GM21367 (cell line): ENCODE results near the gene RUVBL1.
A peak's percentile ranks its signal among the peaks of the same experiment; 100 is the strongest.

Experiments
- ATAC-seq: cut with Tn5 transposase; IDR thresholded peaks from one replicate; pipeline ENCODE4 v1.9.1; 2021; ENCODE audit not compliant: unreplicated experiment

RUVBL1 gene

GRCh38 chr3:128133273-128133883 is 9.8 kb upstream of the RUVBL1 start:
- no peak for ATAC-seq

- no peak for ATAC-seq
Measured at GRCh38 chr3:128131897-128132646, 8.5 kb upstream of the RUVBL1 start.

GRCh38 chr3:128128251-128128650 is 4.6 kb upstream of the RUVBL1 start:
- ATAC-seq = no peak

- ATAC-seq = no peak
Measured at GRCh38 chr3:128127236-128127635, 3.6 kb upstream of the RUVBL1 start.

GRCh38 chr3:128123156-128123537 is 465 bp downstream of the RUVBL1 start:
- no peak for ATAC-seq

- no peak for ATAC-seq
Measured at GRCh38 chr3:128122013-128122412, 1.6 kb downstream of the RUVBL1 start.

GRCh38 chr3:128113817-128114794 is 9.5 kb downstream of the RUVBL1 start:
- ATAC-seq = peak; percentile 60

GRCh38 chr3:128112357-128112968 is 11.1 kb downstream of the RUVBL1 start:
- no peak for ATAC-seq

- ATAC-seq = no peak
Measured at GRCh38 chr3:128111147-128111546, 12.5 kb downstream of the RUVBL1 start.

- ATAC-seq = no peak
Measured at GRCh38 chr3:128107834-128108233, 15.8 kb downstream of the RUVBL1 start.

GRCh38 chr3:128103136-128103676 is 20.4 kb downstream of the RUVBL1 start:
- ATAC-seq = no peak

- ATAC-seq = no peak
Measured at GRCh38 chr3:128100638-128101037, 23.0 kb downstream of the RUVBL1 start.

- ATAC-seq = no peak
Measured at GRCh38 chr3:128100161-128100560, 23.5 kb downstream of the RUVBL1 start.

- no peak for ATAC-seq
Measured at GRCh38 chr3:128098234-128098633, 25.4 kb downstream of the RUVBL1 start.

GRCh38 chr3:128095222-128095703 is 28.3 kb downstream of the RUVBL1 start:
- peak; percentile 77 for ATAC-seq

GRCh38 chr3:128094295-128095151 is 29.1 kb downstream of the RUVBL1 start:
- no peak for ATAC-seq

GRCh38 chr3:128091586-128091985 is 32.0 kb downstream of the RUVBL1 start:
- no peak for ATAC-seq

- no peak for ATAC-seq
Measured at GRCh38 chr3:128089135-128089534, 34.5 kb downstream of the RUVBL1 start.

GRCh38 chr3:128084675-128085021 is 39.0 kb downstream of the RUVBL1 start:
- no peak for ATAC-seq
